Common myeloid progenitor, CD34-positive (primary cell): Measurements from ENCODE around the gene ADARB1.

Source experiments
- CTCF ChIA-PET: fragments of 350-600 bp; sonication (Branson Sonifier 250); formaldehyde crosslinking; loops from one replicate; lab custom pipeline; 2021; ENCODE audit warnings: antibody characterized with exemption; lab: Charles Lee
- POLR2A ChIA-PET: fragments of 350-600 bp; sonication (Branson Sonifier 250); formaldehyde crosslinking; loops from one replicate; lab custom pipeline; 2021; ENCODE audit warnings: antibody characterized with exemption; lab: Charles Lee
- DNase-seq, 3 donors: peaks; one replicate each; pipeline versions ENCODE4 v3.0.0 to v3.0.0-alpha.2; 2013
- H3K27ac ChIP-seq, 2 experiments: 1 replicate in 1 of 2; 2 replicates in 1 of 2; pipeline ENCODE4 v1.7.0; 2013; ENCODE audit warnings: inconsistent platforms in 2 of 2, low read length in 2 of 2, mild to moderate bottlenecking in 2 of 2, low read depth in 1 of 2, moderate library complexity in 1 of 2; ENCODE audit not compliant: severe bottlenecking in 2 of 2, insufficient read depth in 1 of 2, poor library complexity in 1 of 2
- H3K27me3 ChIP-seq, 5 experiments: replicated peaks in 2 of 5; 1 replicate in 3 of 5; 2 replicates in 2 of 5; pipeline versions ENCODE4 v1.6.1 to v1.7.0; 2013; ENCODE audit warnings: low read length in 4 of 5, mild to moderate bottlenecking in 2 of 5, moderate library complexity in 2 of 5, inconsistent platforms in 1 of 5; ENCODE audit not compliant: insufficient read depth in 5 of 5, control insufficient read depth in 4 of 5
- H3K36me3 ChIP-seq, 4 experiments: 1 replicate in 2 of 4; 2 replicates in 2 of 4; pipeline versions ENCODE4 v1.6.1 to v1.7.0; 2013; ENCODE audit warnings: low read length in 3 of 4, control low read depth in 1 of 4, mild to moderate bottlenecking in 1 of 4; ENCODE audit not compliant: control insufficient read depth in 4 of 4, insufficient read depth in 4 of 4
- H3K4me1 ChIP-seq, 4 experiments: 1 replicate in 3 of 4; 2 replicates in 1 of 4; pipeline versions ENCODE4 v1.6.1 to v1.7.1; 2013; ENCODE audit warnings: low read length in 3 of 4, mild to moderate bottlenecking in 3 of 4, control low read depth in 1 of 4, inconsistent platforms in 1 of 4, moderate library complexity in 1 of 4; ENCODE audit not compliant: control insufficient read depth in 4 of 4, insufficient read depth in 4 of 4; ENCODE audit errors: control extremely low read depth in 1 of 4
- H3K4me3 ChIP-seq, 7 experiments: 1 replicate in 4 of 7; 2 replicates in 3 of 7; pipeline versions ENCODE4 v1.5.1 to v1.7.0; 2013; ENCODE audit warnings: mild to moderate bottlenecking in 7 of 7, low read length in 6 of 7, moderate library complexity in 6 of 7, inconsistent platforms in 2 of 7, low read depth in 2 of 7, control low read depth in 1 of 7; ENCODE audit not compliant: insufficient read depth in 4 of 7, control insufficient read depth in 1 of 7; ENCODE audit errors: extremely low read depth in 1 of 7
- H3K9me3 ChIP-seq, 5 experiments: 1 replicate in 4 of 5; 2 replicates in 1 of 5; pipeline versions ENCODE4 v1.6.1 to v1.7.1; 2013; ENCODE audit warnings: low read length in 4 of 5, mild to moderate bottlenecking in 2 of 5, inconsistent platforms in 1 of 5, low read depth in 1 of 5, moderate library complexity in 1 of 5; ENCODE audit not compliant: control insufficient read depth in 4 of 5, insufficient read depth in 2 of 5; ENCODE audit errors: control extremely low read depth in 1 of 5
- WGBS: methylation state at CpG from one replicate; pipeline ENCODE4 v1.1.5; 2013; ENCODE audit not compliant: insufficient coverage; 5-methylcytosine and 5-hydroxymethylcytosine counted together

The ADARB1 gene

GRCh38 chr21:45087022-45087823 lies 12.8 kb downstream of the ADARB1 start:
- POLR2A ChIA-PET, result no interaction called here
- peak in 2 of 3 donors; percentile 78 to 82 for DNase-seq
- Histone ChIP-seq H3K27me3 (peaks cover 0 to 4% (median 2%) of the 10 kb centered on the region in 5 experiments), H3K4me1 (peaks cover 5 to 21% (median 12%) of the 10 kb centered on the region in 4 experiments), H3K36me3 (no peaks in the 10 kb centered on the region), H3K27ac (no peak overlapping the region), H3K4me3 (no peak overlapping the region), H3K9me3 (no peaks in the 10 kb centered on the region)
- CTCF ChIA-PET, result interaction anchor here (0.7 to 1.3 kb wide), 5 partner anchors 8 to 41 kb away, joined by 3 read pairs; no protein-coding TSS in a partner anchor
- 74% methylated on average over 7 of the region's 10 CpGs for WGBS

DNA sequence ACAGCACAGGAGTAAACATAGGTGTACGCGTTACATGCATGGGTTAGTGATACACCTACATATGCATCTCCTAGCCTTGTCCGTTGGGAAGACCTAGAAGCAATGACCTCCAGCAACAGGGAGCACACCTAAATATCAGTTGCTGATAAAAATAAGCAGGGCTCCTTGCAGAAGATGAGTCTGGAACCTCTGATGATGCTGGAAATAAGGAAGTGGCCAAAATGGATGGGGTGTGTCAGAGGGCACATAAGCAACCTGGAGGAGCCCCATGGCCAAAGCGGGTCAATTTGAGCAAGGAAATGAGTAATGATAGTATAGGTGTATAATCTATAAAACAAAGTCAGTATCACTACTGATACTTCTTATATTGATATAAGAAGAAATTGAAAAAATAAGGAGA lies 13.7 kb downstream of the ADARB1 start:
- Histone ChIP-seq H3K4me1 (peaks cover 5 to 19% (median 12%) of the 10 kb centered on the region in 4 experiments), H3K27ac (no peak overlapping the region), H3K4me3 (no peak overlapping the region), H3K27me3 (peaks cover 0 to 4% (median 2%) of the 10 kb centered on the region in 5 experiments), H3K36me3 (no peaks in the 10 kb centered on the region), H3K9me3 (no peaks in the 10 kb centered on the region)
- WGBS, result 100% methylated on average over 1 of the region's 4 CpGs
- ChIA-PET POLR2A (no interaction called here), CTCF (no interaction called here)
- DNase-seq, result no peak

GRCh38 chr21:45088729-45089128 lies 14.3 kb downstream of the ADARB1 start:
- ChIA-PET POLR2A (no interaction called here), CTCF (interaction anchor here (0.9 kb wide), 2 partner anchors 40 to 49 kb away, joined by 3 to 4 read pairs; no protein-coding TSS in a partner anchor)
- Histone ChIP-seq H3K4me3 (no peak overlapping the region), H3K27ac (no peak overlapping the region), H3K9me3 (no peaks in the 10 kb centered on the region), H3K4me1 (peaks cover 5 to 25% (median 13%) of the 10 kb centered on the region in 4 experiments), H3K27me3 (peaks cover 0 to 4% (median 3%) of the 10 kb centered on the region in 5 experiments), H3K36me3 (no peaks in the 10 kb centered on the region)
- 94% methylated on average over 7 of the region's 8 CpGs for WGBS
- DNase-seq, result no peak

- 100% methylated on average over 2 of the region's 4 CpGs for whole genome bisulfite sequencing
- Histone ChIP-seq H3K36me3 (no peaks in the 10 kb centered on the region), H3K27me3 (peaks cover 0 to 8% (median 3%) of the 10 kb centered on the region in 5 experiments), H3K4me1 (peaks cover 5 to 25% (median 13%) of the 10 kb centered on the region in 4 experiments), H3K9me3 (no peaks in the 10 kb centered on the region), H3K27ac (no peak overlapping the region), H3K4me3 (no peak overlapping the region)
- POLR2A ChIA-PET, result interaction anchor here (0.5 kb wide), 1 partner anchor 142 kb away, joined by 3 read pairs; no protein-coding TSS in a partner anchor
- CTCF ChIA-PET, result interaction anchor here (0.7 to 2.0 kb wide), 3 partner anchors 36 to 39 kb away, joined by 3 to 4 read pairs (median 3); no protein-coding TSS in a partner anchor
- no peak for DNase-seq
Observed at GRCh38 chr21:45089964-45090363, 15.6 kb downstream of the ADARB1 start.

DNA sequence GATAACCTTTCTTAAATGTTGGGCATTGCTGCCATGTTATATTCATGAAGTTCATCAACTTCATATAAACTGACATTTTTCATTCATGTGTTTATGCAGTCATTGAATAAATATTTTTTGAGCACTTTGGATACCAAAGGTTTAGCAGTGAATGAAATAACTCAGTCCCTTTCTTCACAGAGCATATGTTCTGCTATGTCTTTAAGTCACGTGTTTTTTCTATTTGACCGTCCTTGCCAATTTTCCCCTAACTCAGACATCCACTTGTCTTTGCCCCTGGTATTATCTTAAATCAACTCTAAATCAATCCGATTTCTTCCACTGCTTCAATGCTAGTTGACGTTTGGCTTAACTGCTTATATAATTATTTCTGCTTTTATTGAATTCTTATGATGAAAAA lies 16.6 kb downstream of the ADARB1 start:
- WGBS, result 94% methylated on average over 2 of the region's 4 CpGs

GRCh38 chr21:45091550-45092322 lies 17.4 kb downstream of the ADARB1 start:
- no peak overlapping the region for H3K4me3 ChIP-seq
- H3K4me1 ChIP-seq, result peaks cover 3 to 20% (median 10%) of the 10 kb centered on the region in 4 experiments
- ChIA-PET POLR2A (no interaction called here), CTCF (interaction anchor here (1.1 to 2.0 kb wide), 5 partner anchors 8 to 37 kb away, joined by 3 to 8 read pairs (median 6); no protein-coding TSS in a partner anchor)
- no peak overlapping the region for H3K27ac ChIP-seq
- H3K9me3 ChIP-seq, result no peaks in the 10 kb centered on the region
- H3K27me3 ChIP-seq, result peaks cover 0 to 18% (median 3%) of the 10 kb centered on the region in 5 experiments
- WGBS, result 96% methylated on average over 4 of the region's 7 CpGs
- no peak for DNase-seq
- H3K36me3 ChIP-seq, result no peaks in the 10 kb centered on the region

More for the DNA sequence above, 16.6 kb downstream of the ADARB1 start:
- ChIA-PET CTCF (interaction anchor here (0.7 to 2.0 kb wide), 5 partner anchors 9 to 37 kb away, joined by 3 to 6 read pairs (median 4); no protein-coding TSS in a partner anchor), POLR2A (no interaction called here)
- H3K9me3 ChIP-seq, result no peaks in the 10 kb centered on the region
- no peak overlapping the region for H3K4me3 ChIP-seq
- H3K36me3 ChIP-seq, result no peaks in the 10 kb centered on the region
- H3K27ac ChIP-seq, result no peak overlapping the region
- peaks cover 0 to 13% (median 3%) of the 10 kb centered on the region in 5 experiments for H3K27me3 ChIP-seq
- H3K4me1 ChIP-seq, result peaks cover 5 to 25% (median 13%) of the 10 kb centered on the region in 4 experiments
- DNase-seq, result no peak
